NCI-H2227 (cell line): ENCODE data around the gene SALL3.
A peak's percentile ranks its signal among the peaks of the same experiment; 100 is the strongest.

ENCODE experiments used
- DNase-seq: peaks from one replicate; lab custom pipeline; 2025; ENCODE audit not compliant: unreplicated experiment; lab: John Stamatoyannopoulos, UW

The SALL3 gene

GRCh38 chr18:78980279-78980771 lies 707 bp downstream of the SALL3 start:
- no peak for DNase-seq

- DNase-seq, result no peak
Observed at GRCh38 chr18:78980777-78981380, 1.3 kb downstream of the SALL3 start.

GRCh38 chr18:78981394-78981831 lies 1.8 kb downstream of the SALL3 start:
- DNase-seq, result no peak

DNA sequence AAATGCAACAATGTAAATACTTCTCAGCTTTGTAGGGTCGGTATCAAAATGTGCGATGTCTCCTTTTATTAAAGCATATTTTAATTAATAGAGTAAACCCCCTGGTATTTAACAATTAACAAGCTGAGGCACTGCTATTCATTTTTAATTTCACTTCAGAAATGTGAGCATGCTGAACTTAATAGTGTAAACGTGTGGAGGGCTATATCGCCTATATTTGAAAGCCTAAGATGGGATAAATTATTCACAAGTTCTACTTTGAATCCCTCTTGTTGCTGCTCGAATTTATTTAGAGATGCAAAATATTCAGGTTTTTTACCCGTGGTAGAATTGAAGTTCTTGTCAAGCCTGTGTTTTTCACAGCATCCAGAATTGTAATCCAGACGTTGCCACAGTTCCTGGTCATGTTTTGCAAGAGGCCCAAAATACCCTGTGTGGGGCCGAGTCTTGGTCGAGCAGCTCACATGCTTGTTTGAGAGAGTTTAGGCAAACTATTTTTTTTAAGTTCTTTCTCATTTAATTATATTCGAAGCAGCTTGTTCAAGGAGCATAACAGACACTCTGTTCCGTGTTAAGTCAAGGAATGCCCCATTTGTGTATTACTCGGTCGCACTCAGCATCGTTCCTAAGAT lies 2.5 kb downstream of the SALL3 start:
- no peak for DNase-seq

GRCh38 chr18:78983512-78983911 lies 3.9 kb downstream of the SALL3 start:
- DNase-seq, result no peak

DNA sequence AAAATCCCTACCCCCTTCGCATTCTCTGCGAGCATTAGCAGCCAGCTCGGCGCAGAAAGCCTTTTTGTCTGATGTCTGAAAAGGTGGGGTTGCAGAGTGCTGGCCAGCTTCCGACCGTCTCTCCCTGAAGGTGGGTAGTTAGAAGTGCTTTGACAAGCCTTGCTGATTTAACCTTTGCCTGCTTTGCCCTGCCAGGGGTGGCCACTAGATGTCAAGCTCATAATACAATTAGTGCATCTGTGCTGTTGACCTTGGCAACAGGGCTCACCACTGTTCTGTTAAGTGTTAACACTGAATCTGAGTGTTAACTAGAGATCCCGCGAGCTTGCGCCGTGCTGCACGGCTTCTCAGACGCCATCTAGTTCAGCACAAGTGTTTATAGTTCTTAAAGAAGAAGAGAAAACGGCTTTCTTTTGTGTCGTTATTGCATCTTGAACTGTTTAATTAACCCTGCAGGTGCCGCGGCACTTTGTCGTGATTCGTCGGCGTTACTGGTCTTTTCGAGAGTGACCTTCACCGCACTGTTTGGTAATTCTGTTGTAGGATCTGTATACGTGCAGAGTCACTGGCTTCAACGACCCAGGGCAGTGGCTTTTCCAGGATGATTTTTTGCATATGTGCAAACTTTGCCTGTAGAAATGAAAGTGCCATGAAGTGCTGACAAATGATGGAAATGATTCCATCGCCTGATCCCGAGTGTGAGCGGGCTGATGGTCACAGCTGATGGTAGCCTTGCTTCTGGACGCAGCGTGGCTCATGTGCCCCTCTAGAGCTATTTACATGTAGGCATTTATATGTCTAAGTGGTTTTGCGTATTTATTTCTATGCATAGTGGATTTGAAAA lies 5.5 kb downstream of the SALL3 start:
- no peak for DNase-seq

- DNase-seq, result peak; percentile 13
Observed at GRCh38 chr18:78986018-78986481, 6.4 kb downstream of the SALL3 start.

DNA sequence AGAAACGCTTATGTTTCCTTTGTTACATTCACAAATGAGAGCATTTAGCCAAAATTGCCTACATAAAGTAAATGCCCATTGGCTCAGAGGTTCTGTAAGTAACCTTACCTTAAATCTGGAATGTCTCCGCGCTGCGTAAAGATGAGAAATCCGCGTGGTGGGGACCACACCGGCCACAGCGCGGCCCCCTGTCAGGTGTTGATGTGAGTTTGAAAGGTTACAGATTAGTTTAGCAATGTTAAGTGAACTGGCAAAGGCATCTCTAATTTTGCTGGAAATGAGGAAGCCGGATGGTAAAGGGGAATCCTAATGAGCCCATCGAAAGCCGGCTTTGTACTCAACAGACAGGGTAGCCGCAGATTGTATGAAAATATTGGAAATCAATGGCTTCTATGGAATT lies 11.8 kb downstream of the SALL3 start:
- DNase-seq, result no peak

DNA sequence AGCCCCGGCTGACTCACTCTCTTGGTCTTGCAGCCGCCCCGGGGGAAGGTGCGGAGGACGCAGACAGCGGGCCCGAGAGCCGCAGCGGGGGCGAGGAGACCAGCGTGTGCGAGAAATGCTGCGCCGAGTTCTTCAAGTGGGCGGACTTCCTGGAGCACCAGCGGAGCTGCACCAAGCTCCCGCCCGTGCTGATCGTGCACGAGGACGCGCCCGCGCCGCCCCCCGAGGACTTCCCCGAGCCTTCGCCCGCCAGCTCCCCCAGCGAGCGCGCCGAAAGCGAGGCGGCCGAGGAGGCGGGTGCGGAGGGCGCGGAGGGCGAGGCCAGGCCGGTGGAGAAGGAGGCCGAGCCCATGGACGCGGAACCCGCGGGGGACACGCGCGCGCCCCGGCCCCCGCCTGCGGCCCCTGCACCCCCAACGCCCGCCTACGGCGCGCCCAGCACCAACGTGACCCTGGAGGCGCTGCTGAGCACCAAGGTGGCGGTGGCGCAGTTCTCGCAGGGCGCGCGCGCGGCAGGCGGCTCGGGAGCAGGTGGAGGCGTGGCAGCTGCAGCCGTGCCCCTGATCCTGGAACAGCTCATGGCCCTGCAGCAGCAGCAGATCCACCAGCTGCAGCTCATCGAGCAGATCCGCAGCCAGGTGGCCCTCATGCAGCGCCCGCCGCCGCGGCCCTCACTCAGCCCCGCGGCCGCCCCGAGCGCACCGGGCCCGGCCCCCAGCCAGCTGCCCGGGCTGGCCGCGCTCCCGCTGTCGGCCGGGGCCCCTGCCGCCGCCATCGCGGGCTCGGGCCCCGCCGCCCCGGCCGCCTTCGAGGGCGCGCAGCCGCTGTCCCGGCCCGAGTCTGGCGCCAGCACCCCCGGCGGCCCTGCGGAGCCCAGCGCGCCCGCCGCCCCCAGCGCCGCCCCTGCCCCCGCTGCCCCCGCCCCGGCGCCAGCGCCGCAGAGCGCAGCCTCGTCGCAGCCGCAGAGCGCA lies 12.7 kb downstream of the SALL3 start:
- peak; percentile 40 for DNase-seq

- no peak for DNase-seq
Observed at GRCh38 chr18:78993014-78993926, 13.7 kb downstream of the SALL3 start.

- DNase-seq, result no peak
Observed at GRCh38 chr18:78994000-78994399, 14.4 kb downstream of the SALL3 start.

DNA sequence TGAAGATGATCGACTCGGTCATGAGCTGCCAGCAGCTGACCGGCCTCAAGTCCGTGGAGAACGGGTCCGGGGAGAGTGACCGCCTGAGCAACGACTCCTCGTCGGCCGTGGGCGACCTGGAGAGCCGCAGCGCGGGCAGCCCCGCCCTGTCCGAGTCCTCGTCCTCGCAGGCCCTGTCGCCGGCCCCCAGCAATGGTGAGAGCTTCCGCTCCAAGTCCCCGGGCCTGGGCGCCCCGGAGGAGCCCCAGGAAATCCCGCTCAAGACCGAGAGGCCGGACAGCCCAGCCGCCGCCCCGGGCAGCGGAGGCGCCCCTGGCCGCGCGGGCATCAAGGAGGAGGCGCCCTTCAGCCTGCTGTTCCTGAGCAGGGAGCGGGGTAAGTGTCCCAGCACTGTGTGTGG lies 14.9 kb downstream of the SALL3 start:
- DNase-seq, result no peak

DNA sequence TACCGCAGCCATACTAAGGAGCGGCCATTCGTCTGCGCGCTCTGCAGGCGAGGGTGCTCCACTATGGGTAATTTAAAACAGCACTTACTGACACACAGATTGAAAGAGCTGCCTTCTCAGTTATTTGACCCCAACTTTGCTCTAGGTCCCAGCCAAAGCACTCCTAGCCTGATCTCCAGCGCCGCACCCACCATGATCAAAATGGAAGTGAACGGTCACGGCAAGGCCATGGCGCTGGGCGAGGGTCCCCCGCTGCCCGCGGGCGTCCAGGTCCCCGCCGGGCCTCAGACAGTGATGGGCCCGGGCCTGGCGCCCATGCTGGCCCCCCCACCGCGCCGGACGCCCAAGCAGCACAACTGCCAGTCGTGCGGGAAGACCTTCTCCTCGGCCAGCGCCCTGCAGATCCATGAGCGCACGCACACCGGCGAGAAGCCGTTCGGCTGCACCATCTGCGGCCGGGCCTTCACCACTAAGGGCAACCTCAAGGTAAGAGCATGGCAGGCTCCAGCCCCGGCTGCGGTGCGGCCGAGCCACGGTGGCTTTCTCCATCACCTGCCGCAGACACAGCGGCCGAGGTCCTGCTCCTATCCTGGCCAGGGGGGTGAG lies 15.5 kb downstream of the SALL3 start:
- no peak for DNase-seq

DNA sequence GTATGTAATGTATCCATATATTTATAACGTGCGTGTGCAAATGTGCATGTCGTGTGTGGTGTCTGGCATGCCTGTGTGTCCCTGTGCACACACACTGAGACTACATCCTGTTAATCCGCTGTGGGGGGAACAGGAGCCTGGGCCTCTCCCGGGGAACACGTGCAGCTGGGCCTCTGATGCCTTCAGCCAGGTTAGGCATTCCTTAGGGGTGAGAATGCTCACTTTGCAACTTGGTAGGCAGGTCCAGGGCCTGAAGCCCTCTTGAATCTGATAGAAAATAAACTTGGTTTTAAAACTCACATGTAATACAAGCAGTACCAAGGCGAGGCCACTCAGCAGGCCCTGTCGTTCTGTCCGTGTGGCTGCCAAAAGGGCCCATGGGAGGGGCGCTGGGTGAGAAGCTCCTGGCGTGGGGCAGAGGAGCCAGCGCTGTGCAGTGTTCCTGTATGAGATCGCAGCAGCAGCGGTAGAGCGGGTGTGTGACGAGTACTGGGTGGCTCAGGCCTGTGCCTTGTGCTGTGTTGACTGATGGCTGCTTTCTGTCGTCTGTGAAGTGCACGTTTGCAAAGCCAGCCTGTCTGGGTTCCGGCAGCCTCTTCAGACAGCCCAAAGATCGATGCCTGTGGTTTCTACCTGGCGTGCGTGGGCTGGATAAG lies 16.2 kb downstream of the SALL3 start:
- no peak for DNase-seq

DNA sequence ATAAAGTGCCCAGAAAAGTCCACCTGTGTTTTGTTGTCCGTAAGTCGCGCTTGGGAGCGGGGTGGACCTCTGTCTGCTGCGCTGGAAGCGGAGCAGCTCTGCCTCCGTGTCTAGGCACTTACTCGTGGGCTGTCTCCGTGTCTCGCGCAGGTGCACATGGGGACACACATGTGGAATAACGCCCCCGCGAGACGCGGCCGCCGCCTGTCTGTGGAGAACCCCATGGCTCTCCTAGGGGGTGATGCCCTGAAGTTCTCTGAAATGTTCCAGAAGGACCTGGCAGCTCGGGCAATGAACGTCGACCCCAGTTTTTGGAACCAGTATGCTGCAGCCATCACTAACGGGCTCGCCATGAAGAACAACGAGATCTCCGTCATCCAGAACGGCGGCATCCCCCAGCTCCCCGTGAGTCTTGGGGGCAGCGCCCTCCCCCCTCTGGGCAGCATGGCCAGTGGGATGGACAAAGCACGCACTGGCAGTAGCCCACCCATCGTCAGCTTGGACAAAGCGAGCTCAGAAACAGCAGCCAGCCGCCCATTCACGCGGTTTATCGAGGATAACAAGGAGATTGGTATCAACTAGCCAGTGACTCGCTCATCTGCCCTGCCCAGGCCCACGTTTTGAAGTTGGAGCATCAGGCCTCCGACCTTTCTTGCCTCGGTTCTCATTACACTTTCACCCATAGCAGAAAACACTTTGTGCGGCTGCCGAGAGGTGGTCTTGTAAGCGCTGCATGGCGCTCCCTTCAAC lies 17.3 kb downstream of the SALL3 start:
- no peak for DNase-seq

- no peak for DNase-seq
Observed at GRCh38 chr18:78998371-78999071, 18.9 kb downstream of the SALL3 start.

DNA sequence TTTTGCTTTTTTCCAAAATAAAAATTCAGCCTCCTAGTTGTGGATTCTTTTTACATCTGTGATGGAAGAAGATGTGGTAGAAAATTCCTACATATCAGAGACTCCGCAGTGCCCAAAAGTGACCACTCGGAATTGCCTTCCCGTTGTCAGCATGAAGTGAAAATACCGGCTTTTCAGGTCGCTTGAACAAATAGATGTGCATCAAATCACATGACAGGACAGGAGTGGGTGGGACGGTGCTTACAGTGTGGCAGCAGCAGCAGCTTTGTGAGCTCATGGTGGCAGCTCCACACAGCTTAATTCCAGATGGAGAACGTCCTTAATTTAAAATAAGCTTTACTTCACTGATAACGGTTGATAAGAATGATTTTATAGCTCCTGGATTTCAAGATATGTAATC lies 20.3 kb downstream of the SALL3 start:
- DNase-seq, result no peak
